Fibroblast of the conjunctiva (primary cell): Measurements from ENCODE around the gene NBL1.

Experiments
- DNase-seq: peaks from one replicate; pipeline ENCODE4 v3.0.0-alpha.2; 2010; ENCODE audit warnings: low read depth

Gene NBL1

GRCh38 chr1:19643602-19644394, at the start of gene NBL1:
TSS of gene NBL1 (plus strand) at chr1:19644311. CDS start at chr1:19655031, 10,720 bp downstream.
- no peak for DNase-seq

DNA sequence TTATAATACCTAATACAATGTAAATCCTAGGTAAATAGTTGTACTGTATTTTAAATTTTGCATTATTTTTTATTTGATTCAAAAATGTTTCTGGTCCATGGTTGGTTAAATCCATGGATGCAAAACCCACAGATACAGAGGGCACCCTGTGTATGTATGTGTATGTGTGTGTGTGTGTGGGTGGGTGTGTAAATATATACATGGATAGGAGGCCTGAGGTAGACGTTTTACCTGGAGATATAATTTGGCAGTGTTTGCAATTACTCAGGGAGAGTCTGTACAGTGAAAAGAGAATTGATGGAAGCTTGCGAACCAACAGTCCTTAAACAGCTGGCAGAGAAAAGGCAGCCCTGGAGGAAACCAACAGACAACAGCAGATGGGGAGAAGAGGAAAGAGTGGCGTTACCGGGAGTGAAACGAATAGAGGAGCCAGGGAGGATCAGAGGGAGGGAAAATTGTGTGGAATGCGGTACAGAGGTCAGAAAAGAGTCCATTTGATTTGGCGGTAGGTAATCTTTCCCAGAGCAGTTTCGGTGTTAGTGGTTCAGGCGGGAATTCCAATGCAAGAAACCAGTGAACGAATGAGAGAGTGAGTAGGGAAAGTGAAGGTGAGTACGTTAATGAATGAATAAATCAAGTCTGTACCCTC, 47.9 kb upstream of the NBL1 start:
- DNase-seq, result no peak

DNA sequence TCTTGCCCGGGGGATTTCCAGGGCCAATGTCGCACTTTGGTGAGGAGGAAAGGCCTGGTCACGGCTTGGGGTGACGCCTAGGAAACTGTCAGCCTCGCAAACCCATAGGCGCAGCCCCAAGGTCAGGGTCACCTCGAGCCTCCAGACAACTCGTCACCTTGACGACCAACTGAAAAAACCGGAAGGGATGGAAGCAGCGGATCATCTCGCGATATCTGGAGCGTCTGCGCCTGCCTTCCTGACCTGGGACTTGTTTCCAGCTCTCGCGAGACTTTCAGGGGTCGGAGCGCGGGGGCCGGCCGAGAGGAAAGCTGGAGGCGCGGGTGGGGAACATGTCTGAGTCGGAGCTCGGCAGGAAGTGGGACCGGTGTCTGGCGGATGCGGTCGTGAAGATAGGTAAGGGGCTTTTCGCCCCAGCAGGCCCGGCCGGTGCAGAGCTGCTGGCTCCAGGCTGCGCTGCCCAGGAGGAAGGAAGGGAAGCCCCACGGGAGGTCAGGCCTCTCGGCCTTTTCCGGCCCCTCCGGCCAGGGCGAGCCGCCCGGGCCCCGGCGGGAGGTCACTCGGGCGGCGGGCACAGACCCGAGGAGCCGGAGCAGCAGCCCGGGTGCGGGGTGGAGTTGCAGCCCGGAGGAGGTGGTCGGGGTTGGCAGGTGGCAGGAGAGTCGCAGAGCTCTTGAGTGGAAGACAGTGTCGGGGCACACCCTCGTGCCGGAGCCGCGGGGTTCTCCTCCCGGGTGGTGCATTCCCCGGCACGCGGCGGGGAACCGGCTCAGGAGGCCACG, 47.2 kb upstream of the NBL1 start:
- DNase-seq, result peak; percentile 97

GRCh38 chr1:19597496-19598309, 46.4 kb upstream of the NBL1 start:
- DNase-seq, result no peak

GRCh38 chr1:19599810-19600209, 44.3 kb upstream of the NBL1 start:
- no peak for DNase-seq

DNA sequence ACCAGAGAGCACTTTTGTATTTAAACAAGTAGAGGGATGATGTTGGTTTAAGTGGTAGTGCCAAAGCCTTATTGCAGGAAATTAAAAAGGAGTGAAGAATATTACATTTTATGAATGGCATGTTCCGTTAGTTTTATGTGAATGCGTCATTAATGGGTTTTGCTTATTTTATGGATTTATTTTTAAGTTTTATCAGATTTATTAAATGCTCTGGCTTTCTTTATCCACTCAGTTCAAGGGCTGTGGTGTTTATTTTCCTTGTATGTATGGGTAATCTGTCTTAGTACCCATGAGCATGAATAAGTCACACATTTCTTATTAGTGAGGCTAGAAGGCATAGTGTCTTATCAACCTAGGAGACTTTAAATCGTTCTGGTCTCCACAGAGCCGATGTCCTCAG, 41.6 kb upstream of the NBL1 start:
- DNase-seq, result no peak

GRCh38 chr1:19605967-19606366, 38.1 kb upstream of the NBL1 start:
- DNase-seq, result no peak

- no peak for DNase-seq
These were observed 37.1 kb upstream of the NBL1 start for GRCh38 chr1:19606817-19607642.

GRCh38 chr1:19608232-19608631, 35.9 kb upstream of the NBL1 start:
- no peak for DNase-seq

DNA sequence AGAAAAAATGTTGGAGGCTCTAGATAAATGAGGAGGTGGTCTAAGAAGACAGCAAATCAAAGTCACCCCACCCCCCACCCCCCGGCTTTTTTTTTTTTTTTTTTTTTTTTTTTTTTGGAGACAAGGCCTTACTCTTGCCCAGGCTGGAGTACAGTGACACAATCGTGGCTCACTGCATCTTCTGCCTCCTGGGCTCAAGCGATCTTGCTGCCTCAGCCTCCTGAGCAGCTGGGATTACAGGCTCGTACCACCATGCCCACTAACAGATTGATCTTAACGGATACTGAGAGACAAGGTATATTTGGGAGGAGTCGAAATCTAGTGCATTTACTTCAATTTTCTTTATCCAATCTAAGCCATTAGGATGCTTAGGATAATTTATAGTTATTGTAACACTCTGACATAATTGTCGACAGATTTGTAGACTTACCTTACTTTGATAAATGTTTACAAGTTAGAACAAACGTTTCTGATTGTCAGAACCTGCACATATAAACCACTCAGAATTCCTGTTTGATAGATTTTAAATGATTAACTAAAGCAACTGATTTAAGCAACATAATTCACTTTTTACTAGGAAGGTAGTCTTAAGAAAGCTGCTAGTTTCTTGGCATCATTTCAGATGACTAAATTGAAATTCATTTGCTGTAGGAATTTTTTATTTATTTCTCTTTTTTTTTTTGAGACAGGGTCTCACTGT, 33.7 kb upstream of the NBL1 start:
- no peak for DNase-seq

DNA sequence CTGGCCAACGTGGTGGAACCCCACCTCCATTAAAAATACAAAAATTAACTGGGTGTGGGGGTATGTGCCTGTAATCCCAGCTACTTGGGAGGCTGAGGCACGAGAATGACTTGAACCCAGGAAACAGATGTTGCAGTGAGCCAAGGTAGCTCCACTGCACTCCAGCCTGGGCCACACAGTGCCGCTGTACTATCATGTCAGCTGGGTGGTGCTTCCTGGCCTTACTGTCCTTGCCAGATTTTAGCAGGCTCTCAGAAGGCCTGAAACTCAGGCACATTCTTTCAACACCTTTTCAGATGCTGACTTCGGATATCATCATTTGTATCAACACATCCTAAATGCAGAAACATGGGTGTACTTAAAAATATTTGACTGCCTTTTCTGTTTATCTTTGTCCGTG, 31.6 kb upstream of the NBL1 start:
- DNase-seq, result no peak

GRCh38 chr1:19613171-19613703, 30.9 kb upstream of the NBL1 start:
- no peak for DNase-seq

DNA sequence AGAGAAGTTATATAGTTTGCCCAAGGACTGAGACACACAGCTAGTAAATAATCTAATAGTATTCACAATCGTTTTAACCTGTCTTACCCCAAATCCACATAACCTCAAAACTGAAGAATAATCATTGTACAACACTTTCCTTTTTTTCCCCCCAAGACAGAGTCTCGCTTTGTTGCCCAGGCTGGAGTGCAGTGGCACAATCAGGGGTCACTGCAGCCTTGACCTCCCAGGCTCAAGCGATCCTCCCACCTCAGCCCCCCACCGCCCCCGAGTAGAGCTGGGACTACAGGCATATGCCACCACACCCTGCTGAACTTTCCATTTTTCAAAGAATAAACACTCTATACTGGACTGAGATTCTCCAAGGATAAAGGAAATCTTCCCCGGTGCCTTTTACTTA, 28.7 kb upstream of the NBL1 start:
- DNase-seq, result no peak

DNA sequence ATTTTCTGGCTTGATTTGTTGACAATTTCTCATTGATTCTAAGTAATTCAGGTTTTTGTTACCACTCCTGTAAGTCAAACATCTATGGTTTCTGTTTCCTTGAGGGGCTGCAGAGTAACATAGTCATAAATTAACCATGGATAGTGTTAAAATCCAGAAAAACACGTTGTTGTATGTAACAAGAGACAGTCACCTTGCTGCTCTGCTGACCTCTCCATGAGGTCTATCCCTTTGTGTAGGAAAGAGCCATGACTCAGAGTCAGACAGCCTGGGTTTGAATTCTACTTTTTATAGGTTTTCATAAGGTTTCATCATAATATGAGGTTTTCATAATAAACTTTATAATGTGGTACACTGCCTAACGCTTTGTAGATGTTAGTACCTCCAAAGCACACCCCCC, 27.6 kb upstream of the NBL1 start:
- peak; percentile 63 for DNase-seq

GRCh38 chr1:19617376-19617775, 26.7 kb upstream of the NBL1 start:
- no peak for DNase-seq

- DNase-seq, result no peak
These were observed 25.7 kb upstream of the NBL1 start for GRCh38 chr1:19618428-19618827.

GRCh38 chr1:19619697-19620384, 24.3 kb upstream of the NBL1 start:
- no peak for DNase-seq

- peak; percentile 61 for DNase-seq
These were observed 23.3 kb upstream of the NBL1 start for GRCh38 chr1:19620786-19621185.

DNA sequence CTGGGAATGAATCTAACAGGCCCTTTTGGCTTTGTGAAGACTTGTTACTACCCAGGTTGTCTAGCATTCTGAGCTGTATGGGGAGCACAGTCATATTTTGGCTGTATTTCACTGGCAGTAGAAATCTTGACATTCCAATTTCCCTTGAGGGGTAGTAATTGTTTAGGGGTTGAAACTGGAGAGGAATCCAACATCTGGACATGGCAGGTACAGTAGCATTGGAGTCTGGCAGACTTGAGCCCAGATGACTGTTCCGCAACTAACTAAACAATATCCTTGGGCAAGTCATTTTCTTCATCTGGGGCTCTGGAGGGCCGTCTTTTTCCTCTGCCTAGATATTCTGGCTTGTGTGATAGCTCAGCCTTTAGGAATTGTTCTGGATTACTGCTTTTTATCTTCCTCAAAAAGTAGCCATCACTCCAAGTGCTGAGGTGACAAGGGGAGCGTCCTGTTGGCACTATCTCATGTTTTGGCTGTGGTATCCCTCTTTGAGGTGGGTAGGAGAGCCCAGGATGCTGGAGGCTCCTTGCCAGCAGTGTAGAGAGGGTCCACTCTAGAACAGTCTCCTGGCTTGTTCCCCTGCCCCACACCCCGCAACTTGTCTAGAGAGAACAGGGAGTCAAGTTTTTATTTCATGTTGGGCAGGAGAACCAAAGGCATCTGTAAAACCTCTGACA, 22.7 kb upstream of the NBL1 start:
- DNase-seq, result no peak
